HL-60 (cell line): ENCODE measurements around the gene NOTCH2.
A peak's percentile ranks its signal among the peaks of the same experiment; 100 is the strongest.

Experiments used
- DNase-seq, 2 experiments: peaks; one replicate each; pipeline ENCODE4 v3.0.0-alpha.2; 2010 to 2020; ENCODE audit warnings: low read depth in 1 of 2, low spot score in 1 of 2
- H3K27ac ChIP-seq: fragments of 250-450 bp; sonication (Bioruptor Pico); replicated peaks from 2 replicates; pipeline ENCODE4 v1.5.1; 2020; ENCODE audit warnings: mild to moderate bottlenecking, moderate library complexity
- H3K27me3 ChIP-seq: fragments of 250-450 bp; sonication (Bioruptor Pico); 2 replicates; pipeline ENCODE4 v1.5.1; 2021; ENCODE audit warnings: mild to moderate bottlenecking, moderate library complexity; ENCODE audit not compliant: insufficient read depth, poor library complexity, severe bottlenecking
- H3K4me3 ChIP-seq: replicated peaks from 2 replicates; pipeline ENCODE4 v1.5.1; 2011; ENCODE audit warnings: mild to moderate bottlenecking, control low read depth, low read length; ENCODE audit not compliant: insufficient read depth
- GABPA ChIP-seq: IDR thresholded peaks from 2 replicates; pipeline ENCODE4 v1.6.1; 2012; ENCODE audit warnings: low read depth
- POLR2AphosphoS5 ChIP-seq: IDR thresholded peaks from 2 replicates; pipeline ENCODE4 v1.6.1; 2012; ENCODE audit warnings: low read depth
- SPI1 ChIP-seq: IDR thresholded peaks from 2 replicates; pipeline ENCODE4 v1.6.1; 2012; ENCODE audit warnings: low read depth, mild to moderate bottlenecking, borderline replicate concordance
- TF ChIP-seq, protein P1 (sequence below): IDR thresholded peaks from 2 replicates; pipeline ENCODE4 v1.6.1; 2012; ENCODE audit warnings: low read depth; ENCODE audit not compliant: insufficient replicate concordance
- TF ChIP-seq, protein P2 (sequence below): IDR thresholded peaks from one replicate; pipeline ENCODE4 v1.5.1; 2011; ENCODE audit warnings: low read length, control low read depth, inconsistent platforms; ENCODE audit not compliant: insufficient read depth

The NOTCH2 gene

GRCh38 chr1:119948342-119949214 lies 120.9 kb downstream of the NOTCH2 start:
- Histone ChIP-seq H3K27ac (no peak overlapping the region), H3K4me3 (no peak overlapping the region), H3K27me3 (no peaks in the 10 kb centered on the region)
- DNase-seq: peak; percentile 42 to 77
- TF ChIP-seq POLR2AphosphoS5 (no peak), GABPA (no peak), SPI1 (no peak)
- TF ChIP-seq, protein P1, sequence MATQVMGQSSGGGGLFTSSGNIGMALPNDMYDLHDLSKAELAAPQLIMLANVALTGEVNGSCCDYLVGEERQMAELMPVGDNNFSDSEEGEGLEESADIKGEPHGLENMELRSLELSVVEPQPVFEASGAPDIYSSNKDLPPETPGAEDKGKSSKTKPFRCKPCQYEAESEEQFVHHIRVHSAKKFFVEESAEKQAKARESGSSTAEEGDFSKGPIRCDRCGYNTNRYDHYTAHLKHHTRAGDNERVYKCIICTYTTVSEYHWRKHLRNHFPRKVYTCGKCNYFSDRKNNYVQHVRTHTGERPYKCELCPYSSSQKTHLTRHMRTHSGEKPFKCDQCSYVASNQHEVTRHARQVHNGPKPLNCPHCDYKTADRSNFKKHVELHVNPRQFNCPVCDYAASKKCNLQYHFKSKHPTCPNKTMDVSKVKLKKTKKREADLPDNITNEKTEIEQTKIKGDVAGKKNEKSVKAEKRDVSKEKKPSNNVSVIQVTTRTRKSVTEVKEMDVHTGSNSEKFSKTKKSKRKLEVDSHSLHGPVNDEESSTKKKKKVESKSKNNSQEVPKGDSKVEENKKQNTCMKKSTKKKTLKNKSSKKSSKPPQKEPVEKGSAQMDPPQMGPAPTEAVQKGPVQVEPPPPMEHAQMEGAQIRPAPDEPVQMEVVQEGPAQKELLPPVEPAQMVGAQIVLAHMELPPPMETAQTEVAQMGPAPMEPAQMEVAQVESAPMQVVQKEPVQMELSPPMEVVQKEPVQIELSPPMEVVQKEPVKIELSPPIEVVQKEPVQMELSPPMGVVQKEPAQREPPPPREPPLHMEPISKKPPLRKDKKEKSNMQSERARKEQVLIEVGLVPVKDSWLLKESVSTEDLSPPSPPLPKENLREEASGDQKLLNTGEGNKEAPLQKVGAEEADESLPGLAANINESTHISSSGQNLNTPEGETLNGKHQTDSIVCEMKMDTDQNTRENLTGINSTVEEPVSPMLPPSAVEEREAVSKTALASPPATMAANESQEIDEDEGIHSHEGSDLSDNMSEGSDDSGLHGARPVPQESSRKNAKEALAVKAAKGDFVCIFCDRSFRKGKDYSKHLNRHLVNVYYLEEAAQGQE: no peak
- TF ChIP-seq, protein P2, sequence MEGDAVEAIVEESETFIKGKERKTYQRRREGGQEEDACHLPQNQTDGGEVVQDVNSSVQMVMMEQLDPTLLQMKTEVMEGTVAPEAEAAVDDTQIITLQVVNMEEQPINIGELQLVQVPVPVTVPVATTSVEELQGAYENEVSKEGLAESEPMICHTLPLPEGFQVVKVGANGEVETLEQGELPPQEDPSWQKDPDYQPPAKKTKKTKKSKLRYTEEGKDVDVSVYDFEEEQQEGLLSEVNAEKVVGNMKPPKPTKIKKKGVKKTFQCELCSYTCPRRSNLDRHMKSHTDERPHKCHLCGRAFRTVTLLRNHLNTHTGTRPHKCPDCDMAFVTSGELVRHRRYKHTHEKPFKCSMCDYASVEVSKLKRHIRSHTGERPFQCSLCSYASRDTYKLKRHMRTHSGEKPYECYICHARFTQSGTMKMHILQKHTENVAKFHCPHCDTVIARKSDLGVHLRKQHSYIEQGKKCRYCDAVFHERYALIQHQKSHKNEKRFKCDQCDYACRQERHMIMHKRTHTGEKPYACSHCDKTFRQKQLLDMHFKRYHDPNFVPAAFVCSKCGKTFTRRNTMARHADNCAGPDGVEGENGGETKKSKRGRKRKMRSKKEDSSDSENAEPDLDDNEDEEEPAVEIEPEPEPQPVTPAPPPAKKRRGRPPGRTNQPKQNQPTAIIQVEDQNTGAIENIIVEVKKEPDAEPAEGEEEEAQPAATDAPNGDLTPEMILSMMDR: peak; percentile 94

DNA sequence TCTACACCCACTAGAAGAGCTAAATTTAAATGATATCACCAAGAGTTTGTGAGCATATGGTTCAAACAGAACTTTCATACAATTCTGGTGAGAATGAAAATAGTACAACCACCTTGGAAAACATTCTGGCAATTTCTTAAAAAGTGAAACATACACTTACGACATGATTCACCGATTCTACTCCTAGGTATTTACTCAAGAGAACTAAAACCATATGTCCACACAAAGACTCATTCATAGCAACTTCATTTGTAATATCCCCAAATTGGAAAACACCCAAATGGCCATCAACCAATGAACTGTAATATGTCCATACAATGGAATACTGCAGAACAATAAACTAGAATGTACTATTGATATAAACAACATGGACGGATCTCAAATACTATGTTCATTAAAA lies 122.0 kb downstream of the NOTCH2 start:
- DNase-seq: no peak
- no peak for TF ChIP-seq GABPA
- TF ChIP-seq, protein P2: no peak
- TF ChIP-seq SPI1: no peak
- TF ChIP-seq POLR2AphosphoS5: no peak
- TF ChIP-seq, protein P1: no peak
- Histone ChIP-seq H3K27ac (no peak overlapping the region), H3K27me3 (no peaks in the 10 kb centered on the region), H3K4me3 (no peak overlapping the region)

GRCh38 chr1:119946724-119947123 lies 122.7 kb downstream of the NOTCH2 start:
- TF ChIP-seq GABPA (no peak), POLR2AphosphoS5 (no peak), SPI1 (no peak)
- TF ChIP-seq, protein P1: no peak
- TF ChIP-seq, protein P2: no peak
- H3K27me3 ChIP-seq: no peaks in the 10 kb centered on the region
- H3K4me3 ChIP-seq: no peak overlapping the region
- DNase-seq: no peak
- H3K27ac ChIP-seq: no peak overlapping the region
